Spleen (tissue), 7 donors: Measurements from ENCODE around the gene PTPRG.

Source experiments
- CTCF ChIP-seq, 11 experiments: fragments of 200-600 bp in 7 of 11; fragments of 450-650 bp in 4 of 11; sonication (generic) in 4 of 11; IDR thresholded peaks in 8 of 11; conservative IDR thresholded peaks in 3 of 11; 1 replicate in 7 of 11; 2 replicates in 4 of 11; pipeline versions ENCODE4 v1.4.0 to v1.8.0; 2016 to 2021; ENCODE audit warnings: antibody characterized with exemption in 11 of 11, inconsistent platforms in 4 of 11, mild to moderate bottlenecking in 1 of 11
- POLR2A ChIP-seq, 3 donors: fragments of 450-650 bp; IDR thresholded peaks; one replicate each; pipeline ENCODE4 v1.5.1; 2017; ENCODE audit warnings: antibody characterized with exemption in 3 of 3, mild to moderate bottlenecking in 1 of 3
- POLR2AphosphoS5 ChIP-seq, 3 donors: sonication (generic); formaldehyde crosslinking; IDR thresholded peaks; one replicate each; pipeline ENCODE4 v1.5.1; 2017; ENCODE audit warnings: antibody characterized with exemption in 3 of 3
- donor health status: DM: no; HTN: no; CAD: no; lungs with moderate emphysema.
- donor health status: DM: no; HTN: no; CAD: no.
- donor health status: DM: no; HTN: no; CAD: no.

GRCh38 chr3:62013951-62014350 lies 452.6 kb downstream of the PTPRG start:
- TF ChIP-seq POLR2A (IDR thresholded peaks at IDR 0.05) = no peak
- no peak for TF ChIP-seq CTCF (IDR thresholded peaks at IDR 0.05 in 8 of 11, conservative IDR thresholded peaks at IDR 0.05 in 3 of 11)
- no peak for TF ChIP-seq POLR2AphosphoS5 (IDR thresholded peaks at IDR 0.05)
